ENCODE measurements around the gene MYBPC3. TPM values are rescaled to one million over a fixed set of nuclear protein-coding genes. Genes with fewer than 3 reads are reported as not detected.

The MYBPC3 gene
- total RNA-seq, 1 donor from 2014 or later: not detected

GRCh38 chr11:47356129-47356997, 3.9 kb upstream of the MYBPC3 start:
- no peak for DNase-seq

DNA sequence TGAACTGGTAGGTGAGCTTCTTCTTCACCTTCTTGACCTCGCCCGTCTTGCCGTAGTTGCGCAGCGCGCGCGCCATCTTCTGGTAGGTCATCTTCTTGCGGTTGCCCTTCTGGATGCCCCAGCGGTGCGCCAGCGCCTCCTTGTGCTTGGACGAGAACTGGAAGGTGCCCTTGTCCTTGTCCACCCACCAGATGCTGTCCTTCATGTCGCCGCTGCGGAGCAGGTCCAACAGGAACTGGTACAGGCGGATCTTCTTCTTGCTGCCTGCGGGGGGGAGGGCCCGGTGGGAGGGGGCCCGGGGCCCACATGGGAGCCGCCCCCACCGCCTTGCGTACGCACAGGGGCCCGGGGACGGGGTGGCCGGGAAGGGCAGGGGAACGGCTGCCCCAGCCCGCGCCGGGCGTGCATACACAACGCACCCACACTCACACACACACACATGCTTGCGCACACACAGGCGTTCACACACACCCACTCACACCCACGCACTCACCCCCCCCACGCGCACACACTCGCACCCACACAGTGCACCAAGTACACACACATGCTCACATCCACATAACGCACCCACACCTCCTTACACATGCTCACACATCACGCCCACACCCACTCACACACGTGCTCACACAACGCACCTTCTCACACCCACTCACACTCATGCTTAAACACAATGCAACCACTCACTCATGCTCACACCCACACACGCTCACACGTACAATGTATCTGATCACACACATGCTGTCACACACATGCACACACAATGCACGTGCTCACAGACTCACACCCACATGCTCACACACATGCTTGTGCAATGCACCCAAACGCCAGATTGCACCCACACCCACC, 3.0 kb upstream of the MYBPC3 start:
- DNase-seq: peak; percentile 81

GRCh38 chr11:47354913-47355282, 2.4 kb upstream of the MYBPC3 start:
- DNase-seq: no peak

DNA sequence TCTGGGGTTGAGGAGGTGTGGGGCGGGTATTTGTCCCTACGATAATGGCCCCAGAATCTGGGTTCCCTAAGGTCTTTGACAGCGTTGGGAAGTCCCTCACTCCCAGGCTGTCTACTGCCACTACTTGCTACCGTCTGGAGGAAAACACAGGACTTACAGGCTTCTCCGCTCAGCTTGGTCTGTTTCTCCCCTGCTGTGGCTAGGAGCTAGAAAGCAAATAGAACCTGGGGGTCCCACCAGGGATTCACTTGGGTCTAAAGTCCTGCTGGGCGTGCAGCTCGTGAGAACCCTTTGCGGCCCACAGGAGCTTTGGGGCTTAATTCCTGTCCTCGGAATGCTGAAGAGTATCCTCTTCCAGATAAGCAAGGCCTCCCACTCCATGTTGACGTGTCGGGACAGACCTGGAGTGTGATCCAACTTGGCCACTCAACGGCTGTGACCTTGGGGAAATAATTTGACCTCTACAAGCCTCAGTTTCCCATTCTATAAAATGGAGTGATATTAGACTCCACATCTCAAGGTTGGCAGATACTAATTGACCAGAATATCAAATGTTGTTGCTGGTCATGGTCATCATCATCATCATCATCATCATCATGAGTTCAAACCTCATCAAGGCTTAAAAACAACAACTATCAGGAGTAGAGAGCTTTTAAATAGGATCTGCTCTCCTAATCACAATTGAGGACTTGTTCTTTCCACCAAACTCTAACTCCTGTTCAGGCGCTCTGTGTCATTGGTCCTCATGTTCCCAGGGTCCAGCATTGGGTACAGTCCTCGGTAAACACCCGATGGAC, 1.7 kb upstream of the MYBPC3 start:
- no peak for DNase-seq

- DNase-seq: no peak
Observed at GRCh38 chr11:47351156-47352126, 1.1 kb downstream of the MYBPC3 start.

DNA sequence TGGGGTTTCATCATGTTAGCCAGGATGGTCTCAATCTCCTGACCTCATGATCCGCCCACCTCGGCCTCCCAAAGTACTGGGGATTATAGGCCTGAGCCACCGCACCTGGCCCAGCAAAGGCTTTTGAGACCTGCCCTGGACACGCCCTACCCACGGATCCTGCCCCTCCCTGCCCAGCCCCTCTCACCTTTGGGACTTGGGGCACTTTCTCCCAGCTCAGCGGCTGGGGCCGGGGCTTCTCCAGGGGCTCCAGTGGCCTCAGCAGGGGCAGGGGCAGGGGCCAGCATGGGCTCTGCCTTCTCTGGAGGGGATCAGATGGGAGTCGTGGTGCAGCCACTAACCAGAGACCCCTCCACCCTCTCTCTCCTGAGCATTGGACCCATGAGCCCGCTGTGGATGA, 2.2 kb downstream of the MYBPC3 start:
- DNase-seq: no peak

DNA sequence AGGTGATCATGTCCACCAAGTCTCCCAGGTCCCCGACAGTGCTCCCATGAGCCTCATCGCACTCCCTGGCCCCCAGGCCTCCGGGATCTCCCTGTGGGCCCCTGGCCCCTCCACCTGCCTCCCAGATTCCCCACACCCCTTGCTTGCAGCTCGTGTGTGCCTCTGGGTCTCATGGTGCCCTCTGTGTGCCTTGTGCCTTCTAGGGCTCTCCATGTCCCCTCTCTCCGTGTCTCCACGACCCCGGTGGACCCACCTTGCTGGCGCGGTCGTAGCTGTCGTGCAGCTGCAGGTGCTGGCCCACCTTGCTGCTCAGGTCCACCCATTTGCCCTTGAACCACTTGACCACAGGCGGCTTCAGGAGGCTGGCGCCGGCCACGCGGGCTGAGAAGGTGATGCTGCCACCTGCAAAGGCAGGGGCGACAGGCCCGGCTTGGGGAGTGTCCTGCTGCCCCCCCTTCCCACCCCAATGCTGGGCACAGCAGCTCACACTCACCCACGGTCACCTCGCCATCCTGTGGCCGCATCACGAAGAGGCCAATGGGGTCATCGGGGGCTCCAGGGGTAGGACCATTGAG, 2.9 kb downstream of the MYBPC3 start:
- no peak for DNase-seq

GRCh38 chr11:47348859-47349258, 3.6 kb downstream of the MYBPC3 start:
- no peak for DNase-seq

DNA sequence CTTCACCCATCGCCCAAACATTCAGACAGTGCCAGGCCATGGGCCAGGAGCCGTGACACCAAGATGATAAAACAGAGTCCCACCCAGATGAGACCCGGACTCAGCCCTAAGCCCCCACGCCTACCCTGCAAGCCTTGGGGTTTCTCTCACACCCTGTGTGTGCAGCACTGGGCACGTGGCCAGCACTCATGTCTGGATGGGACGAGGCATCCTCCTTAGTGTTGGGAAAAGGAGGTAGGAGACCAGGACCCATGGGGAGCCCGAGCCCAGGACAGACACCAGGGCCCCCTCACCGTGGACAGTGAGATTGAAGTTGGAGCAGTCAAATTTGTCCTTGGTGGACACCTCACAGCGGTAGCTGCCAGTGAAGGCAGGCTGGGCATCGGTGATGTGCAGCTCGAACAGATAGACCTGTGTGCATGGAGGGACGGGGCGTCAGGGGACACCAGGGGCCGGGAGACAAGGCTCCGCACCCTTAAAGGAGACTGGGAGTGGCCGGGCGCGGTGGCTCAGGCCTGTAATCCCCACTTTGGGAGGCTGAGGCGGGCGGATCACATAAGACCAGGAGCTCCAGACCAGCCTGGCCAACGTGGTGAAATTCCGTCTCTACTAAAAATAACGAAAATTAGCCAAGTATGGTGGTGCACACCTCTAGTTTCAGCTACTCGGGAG, 4.2 kb downstream of the MYBPC3 start:
- DNase-seq: no peak

DNA sequence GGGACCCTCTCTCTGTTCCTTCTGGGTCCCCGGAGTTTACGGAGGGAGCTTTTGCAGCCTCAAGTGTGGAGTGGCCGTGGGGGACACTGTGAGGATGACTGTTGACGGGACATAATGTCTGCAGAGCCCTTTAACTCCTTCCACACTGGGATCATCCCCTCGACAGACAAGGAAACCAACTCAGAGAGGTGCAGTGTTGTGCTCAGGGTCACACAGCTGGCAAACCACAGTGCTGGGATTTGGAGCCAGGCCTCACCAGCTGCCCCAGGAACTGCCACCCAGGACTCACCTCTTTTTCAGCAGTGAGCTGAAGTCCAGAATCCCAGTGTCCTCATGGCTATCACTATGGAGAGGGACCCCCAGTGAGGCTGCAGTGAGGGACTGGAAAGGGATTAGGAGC, 5.4 kb downstream of the MYBPC3 start:
- DNase-seq: no peak

- no peak for DNase-seq
Observed at GRCh38 chr11:47345890-47346563, 6.5 kb downstream of the MYBPC3 start.

DNA sequence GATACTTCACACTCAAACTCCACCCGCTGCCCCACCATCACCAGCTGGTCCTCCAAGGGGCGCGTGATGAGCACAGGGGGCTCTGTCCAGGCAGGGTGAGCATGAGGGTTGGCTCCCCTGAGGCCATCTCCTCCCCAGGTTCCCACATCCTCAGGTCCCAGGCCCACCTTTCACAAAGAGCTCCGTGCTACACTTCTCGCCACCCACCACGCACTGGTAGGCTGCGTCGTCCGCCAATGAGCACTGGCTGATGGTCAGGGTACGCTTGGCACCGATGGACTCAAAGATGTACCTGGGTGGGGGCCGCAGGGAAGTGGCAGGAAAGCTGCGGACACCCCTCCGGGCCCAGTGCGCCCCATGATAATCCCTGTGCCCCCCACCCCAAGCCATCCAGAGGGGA, 9.6 kb downstream of the MYBPC3 start:
- DNase-seq: no peak

- DNase-seq: no peak
Observed at GRCh38 chr11:47342036-47342803, 10.3 kb downstream of the MYBPC3 start.

DNA sequence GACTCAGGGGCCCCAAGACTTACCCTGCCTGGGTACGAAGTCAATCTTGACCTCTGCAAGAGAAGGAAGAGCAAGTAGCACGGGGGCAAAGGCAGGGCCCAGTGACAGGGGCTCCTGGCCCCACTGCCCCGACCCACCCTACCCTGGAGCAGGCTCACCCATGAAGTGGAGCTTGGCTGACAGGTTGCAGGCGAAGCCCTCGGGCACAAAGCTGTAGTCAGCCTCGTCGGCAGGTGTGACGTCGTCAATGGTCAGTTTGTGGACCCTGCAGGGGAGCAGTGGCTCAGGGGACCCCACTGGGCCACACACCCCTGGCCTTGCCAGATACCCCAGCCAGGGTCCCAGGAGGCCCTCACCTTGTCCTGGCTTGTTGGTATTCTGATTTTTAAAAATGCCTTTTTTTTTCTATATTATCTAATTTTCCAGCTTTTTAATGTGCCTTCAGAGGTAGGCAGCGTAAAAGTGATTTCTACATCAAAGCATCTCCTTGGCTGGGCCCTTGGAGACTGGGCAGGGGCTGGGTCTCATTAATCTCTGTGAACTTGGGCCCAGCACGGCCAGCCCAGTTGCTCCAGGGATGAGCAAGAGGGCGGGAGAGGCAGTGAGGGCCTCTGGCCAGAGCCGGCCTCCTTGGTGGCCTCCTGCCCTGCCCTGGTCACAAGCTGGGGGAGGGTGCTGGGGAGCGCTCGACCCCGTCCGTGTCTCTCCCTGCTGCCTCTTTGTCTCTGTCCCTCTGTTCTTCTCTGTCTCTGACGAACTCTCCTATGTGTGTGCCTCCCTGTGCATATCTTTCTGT, 11.3 kb downstream of the MYBPC3 start:
- no peak for DNase-seq

DNA sequence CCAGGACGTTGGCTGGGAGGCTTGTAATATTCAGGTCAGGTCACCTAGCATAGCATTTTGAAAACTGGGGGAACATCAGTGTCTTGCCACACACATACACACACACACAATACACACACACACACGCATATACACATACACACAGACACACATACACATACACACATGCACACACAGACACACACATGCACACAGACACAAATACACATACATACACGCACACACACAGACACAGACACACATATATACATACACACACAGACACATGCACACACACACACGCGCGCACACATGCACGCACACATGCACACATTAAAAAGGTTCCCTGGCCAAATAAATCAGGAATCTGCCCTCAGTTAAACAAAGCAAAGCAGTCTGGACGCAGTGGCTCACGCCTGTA, 12.5 kb downstream of the MYBPC3 start:
- no peak for DNase-seq

DNA sequence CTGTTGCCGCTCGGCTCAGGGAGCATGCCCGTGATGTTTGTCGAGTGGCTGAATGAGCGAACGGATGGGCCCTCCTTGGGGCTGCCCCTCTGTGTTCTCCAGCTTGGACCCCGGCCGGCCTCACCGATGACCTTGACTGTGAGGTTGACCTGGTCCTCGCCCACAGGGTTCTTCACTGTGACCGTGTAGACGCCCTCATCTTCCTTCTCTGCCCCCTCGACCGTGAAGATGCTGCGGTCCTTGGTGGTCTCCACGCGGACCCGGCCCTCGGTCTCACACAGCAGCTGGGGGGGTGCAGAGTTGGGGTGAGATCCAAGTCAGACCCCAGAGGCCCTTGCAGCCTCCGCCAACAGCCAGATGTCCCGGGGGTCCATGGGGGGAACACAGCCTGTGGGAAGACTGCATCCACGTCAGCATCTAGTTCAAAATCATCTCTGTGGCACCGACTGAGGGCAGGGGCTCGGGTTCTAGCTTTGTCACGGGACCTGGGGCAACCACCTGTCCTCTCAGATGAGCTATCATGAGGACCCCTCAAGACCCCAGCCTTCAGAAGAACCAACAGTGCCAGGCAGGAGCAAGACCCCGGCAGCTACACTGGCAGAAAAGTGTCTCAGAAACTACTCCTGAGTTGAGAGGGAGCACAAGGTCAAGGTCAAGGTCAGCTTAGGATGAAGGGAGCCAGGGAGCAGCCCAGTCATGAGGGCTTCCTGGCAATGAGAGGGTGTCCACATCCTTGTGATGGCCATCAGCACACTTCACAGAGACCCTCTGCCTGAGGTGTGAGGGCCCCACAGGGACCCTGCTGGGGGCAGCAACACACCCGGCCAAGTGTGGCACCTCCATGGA, 13.9 kb downstream of the MYBPC3 start:
- DNase-seq: no peak

- no peak for DNase-seq
Observed at GRCh38 chr11:47337229-47337924, 15.1 kb downstream of the MYBPC3 start.
